Measurements from ENCODE around the gene BRD3.
A peak's percentile ranks its signal among the peaks of the same experiment; 100 is the strongest.
"Not testable (repeated sequence)": the region's sequence is repeated elsewhere in the genome, so short reads cannot be mapped to it uniquely, and the experiment has no call there.

The BRD3 gene

GRCh38 chr9:134067904-134068743, at the start of gene BRD3:
Gene BRD3 (minus strand): TSS chr9:134068026. CDS start chr9:134053477, 14,549 bp downstream.
- Histone ChIP-seq H3K36me3 (ENCODE audit: insufficient read depth, low read length) (no peaks in the 10 kb centered on the region), H3K9me3 (ENCODE audit: control insufficient read depth, insufficient read depth, low read length) (peaks cover 3% of the 10 kb centered on the region; the same call in 1 of the 2 replicates), H3K9ac (ENCODE audit: low read depth, low read length) (peak within 1 kb of the TSS; percentile 98), H3K4me1 (ENCODE audit: insufficient read depth, low read length) (peaks cover 10% of the 10 kb centered on the region)

DNA sequence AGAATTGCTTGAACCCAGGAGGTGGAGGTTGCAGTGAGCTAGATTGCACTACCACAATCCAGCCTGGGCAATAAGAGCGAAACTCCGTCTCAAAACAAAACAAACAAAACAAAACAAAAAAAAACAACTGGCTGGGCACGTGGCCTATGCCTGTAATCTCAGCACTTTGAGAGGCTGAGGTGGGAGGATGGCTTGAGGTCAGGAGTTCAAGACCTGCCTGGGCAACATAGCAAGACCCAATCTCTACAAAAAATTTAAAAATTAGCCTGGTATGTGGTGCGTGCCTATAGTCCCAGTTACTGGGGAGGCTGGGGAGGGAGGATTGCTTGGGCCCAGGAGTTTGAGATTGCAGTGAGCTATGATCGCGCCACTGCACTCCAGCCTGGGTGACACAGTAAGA, 44.7 kb upstream of the BRD3 start:
- Histone ChIP-seq H3K4me1 (ENCODE audit: insufficient read depth, low read length) (no peaks in the 10 kb centered on the region), H3K9me3 (ENCODE audit: control insufficient read depth, insufficient read depth, low read length) (no peaks in the 10 kb centered on the region), H3K36me3 (ENCODE audit: insufficient read depth, low read length) (no peaks in the 10 kb centered on the region), H3K9ac (ENCODE audit: low read depth, low read length) (no peak overlapping the region)

- H3K9me3 ChIP-seq (ENCODE audit: control insufficient read depth, insufficient read depth, low read length): no peaks in the 10 kb centered on the region
- no peaks in the 10 kb centered on the region for H3K36me3 ChIP-seq (ENCODE audit: insufficient read depth, low read length)
- H3K4me1 ChIP-seq (ENCODE audit: insufficient read depth, low read length): no peaks in the 10 kb centered on the region
- H3K9ac ChIP-seq (ENCODE audit: low read depth, low read length): no peak overlapping the region
Observed at GRCh38 chr9:134111064-134111463, 43.2 kb upstream of the BRD3 start.

GRCh38 chr9:134103391-134103998, 35.7 kb upstream of the BRD3 start:
- Histone ChIP-seq H3K9me3 (ENCODE audit: control insufficient read depth, insufficient read depth, low read length) (no peaks in the 10 kb centered on the region), H3K9ac (ENCODE audit: low read depth, low read length) (no peak overlapping the region), H3K36me3 (ENCODE audit: insufficient read depth, low read length) (no peaks in the 10 kb centered on the region), H3K4me1 (ENCODE audit: insufficient read depth, low read length) (no peaks in the 10 kb centered on the region)

- Histone ChIP-seq H3K9me3 (ENCODE audit: control insufficient read depth, insufficient read depth, low read length) (no peaks in the 10 kb centered on the region), H3K9ac (ENCODE audit: low read depth, low read length) (no peak overlapping the region), H3K4me1 (ENCODE audit: insufficient read depth, low read length) (no peaks in the 10 kb centered on the region), H3K36me3 (ENCODE audit: insufficient read depth, low read length) (no peaks in the 10 kb centered on the region)
Observed at GRCh38 chr9:134101623-134102149, 33.9 kb upstream of the BRD3 start.

- not testable (repeated sequence) for H3K9me3 ChIP-seq (ENCODE audit: control insufficient read depth, insufficient read depth, low read length); H3K4me1 ChIP-seq (ENCODE audit: insufficient read depth, low read length); H3K36me3 ChIP-seq (ENCODE audit: insufficient read depth, low read length); H3K9ac ChIP-seq (ENCODE audit: low read depth, low read length)
Observed at GRCh38 chr9:134101133-134101532, 33.3 kb upstream of the BRD3 start.

- no peak overlapping the region for H3K9ac ChIP-seq (ENCODE audit: low read depth, low read length)
Observed at GRCh38 chr9:134100040-134100439, 32.2 kb upstream of the BRD3 start.

GRCh38 chr9:134099123-134099761, 31.4 kb upstream of the BRD3 start:
- no peaks in the 10 kb centered on the region for H3K36me3 ChIP-seq (ENCODE audit: insufficient read depth, low read length)
- H3K9me3 ChIP-seq (ENCODE audit: control insufficient read depth, insufficient read depth, low read length): no peaks in the 10 kb centered on the region
- H3K9ac ChIP-seq (ENCODE audit: low read depth, low read length): no peak overlapping the region
- H3K4me1 ChIP-seq (ENCODE audit: insufficient read depth, low read length): no peaks in the 10 kb centered on the region

More at GRCh38 chr9:134100040-134100439, 32.2 kb upstream of the BRD3 start:
- H3K4me1 ChIP-seq (ENCODE audit: insufficient read depth, low read length): no peaks in the 10 kb centered on the region
- no peaks in the 10 kb centered on the region for H3K9me3 ChIP-seq (ENCODE audit: control insufficient read depth, insufficient read depth, low read length)
- no peaks in the 10 kb centered on the region for H3K36me3 ChIP-seq (ENCODE audit: insufficient read depth, low read length)

- Histone ChIP-seq H3K9ac (ENCODE audit: low read depth, low read length) (no peak overlapping the region), H3K9me3 (ENCODE audit: control insufficient read depth, insufficient read depth, low read length) (no peaks in the 10 kb centered on the region; the same call in 1 of the 2 replicates), H3K4me1 (ENCODE audit: insufficient read depth, low read length) (no peaks in the 10 kb centered on the region), H3K36me3 (ENCODE audit: insufficient read depth, low read length) (no peaks in the 10 kb centered on the region)
Observed at GRCh38 chr9:134089972-134090371, 22.1 kb upstream of the BRD3 start.

- Histone ChIP-seq H3K36me3 (ENCODE audit: insufficient read depth, low read length) (no peaks in the 10 kb centered on the region), H3K9ac (ENCODE audit: low read depth, low read length) (no peak overlapping the region), H3K4me1 (ENCODE audit: insufficient read depth, low read length) (no peaks in the 10 kb centered on the region), H3K9me3 (ENCODE audit: control insufficient read depth, insufficient read depth, low read length) (no peaks in the 10 kb centered on the region; the same call in 1 of the 2 replicates)
Observed at GRCh38 chr9:134088063-134088725, 20.4 kb upstream of the BRD3 start.

DNA sequence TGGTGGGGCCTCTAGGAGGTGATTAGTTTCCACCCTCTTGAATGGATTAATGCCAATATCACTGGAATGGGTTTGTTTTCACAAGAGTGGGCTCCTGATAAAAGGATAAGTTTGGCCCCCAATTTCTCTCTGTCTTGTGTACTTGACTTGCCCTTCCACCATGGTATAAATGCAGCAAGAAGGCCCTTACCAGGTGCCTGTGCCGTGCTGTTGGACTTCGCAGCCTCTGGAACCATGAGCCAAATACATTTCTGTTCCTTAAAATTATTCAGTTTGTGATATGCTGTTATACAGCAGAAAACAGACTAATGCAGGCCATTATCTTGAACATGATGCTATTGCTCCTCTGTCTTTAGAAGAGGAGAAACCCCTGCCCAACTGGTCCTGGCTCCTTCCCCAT, 17.8 kb upstream of the BRD3 start:
- Histone ChIP-seq H3K9ac (ENCODE audit: low read depth, low read length) (no peak overlapping the region), H3K36me3 (ENCODE audit: insufficient read depth, low read length) (no peaks in the 10 kb centered on the region), H3K9me3 (ENCODE audit: control insufficient read depth, insufficient read depth, low read length) (no peaks in the 10 kb centered on the region; the same call in 1 of the 2 replicates), H3K4me1 (ENCODE audit: insufficient read depth, low read length) (no peaks in the 10 kb centered on the region)

GRCh38 chr9:134083451-134083850, 15.6 kb upstream of the BRD3 start:
- Histone ChIP-seq H3K9ac (ENCODE audit: low read depth, low read length) (no peak overlapping the region), H3K4me1 (ENCODE audit: insufficient read depth, low read length) (no peaks in the 10 kb centered on the region), H3K36me3 (ENCODE audit: insufficient read depth, low read length) (no peaks in the 10 kb centered on the region), H3K9me3 (ENCODE audit: control insufficient read depth, insufficient read depth, low read length) (no peaks in the 10 kb centered on the region; the same call in 1 of the 2 replicates)

DNA sequence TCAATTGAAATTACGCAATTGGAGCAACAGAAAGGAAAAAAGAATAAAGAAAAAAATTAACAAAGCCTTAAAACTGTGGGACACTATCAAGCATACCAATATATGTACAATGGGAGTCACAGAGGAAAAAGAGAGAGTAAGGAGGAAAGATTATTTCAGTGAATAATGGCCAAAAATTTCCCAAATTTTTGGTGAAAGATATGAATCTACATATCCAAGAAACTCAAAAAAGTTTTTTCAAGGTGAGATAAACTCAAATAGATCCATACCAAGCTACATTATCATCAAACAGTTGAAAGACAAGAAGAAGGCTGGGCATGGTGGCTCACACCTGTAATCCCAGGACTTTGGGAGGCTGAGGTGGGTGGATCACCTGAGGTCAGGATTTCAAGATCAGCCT, 8.8 kb upstream of the BRD3 start:
- Histone ChIP-seq H3K36me3 (ENCODE audit: insufficient read depth, low read length) (no peaks in the 10 kb centered on the region), H3K4me1 (ENCODE audit: insufficient read depth, low read length) (no peaks in the 10 kb centered on the region), H3K9me3 (ENCODE audit: control insufficient read depth, insufficient read depth, low read length) (peaks cover 3% of the 10 kb centered on the region; the same call in 1 of the 2 replicates), H3K9ac (ENCODE audit: low read depth, low read length) (no peak overlapping the region)

DNA sequence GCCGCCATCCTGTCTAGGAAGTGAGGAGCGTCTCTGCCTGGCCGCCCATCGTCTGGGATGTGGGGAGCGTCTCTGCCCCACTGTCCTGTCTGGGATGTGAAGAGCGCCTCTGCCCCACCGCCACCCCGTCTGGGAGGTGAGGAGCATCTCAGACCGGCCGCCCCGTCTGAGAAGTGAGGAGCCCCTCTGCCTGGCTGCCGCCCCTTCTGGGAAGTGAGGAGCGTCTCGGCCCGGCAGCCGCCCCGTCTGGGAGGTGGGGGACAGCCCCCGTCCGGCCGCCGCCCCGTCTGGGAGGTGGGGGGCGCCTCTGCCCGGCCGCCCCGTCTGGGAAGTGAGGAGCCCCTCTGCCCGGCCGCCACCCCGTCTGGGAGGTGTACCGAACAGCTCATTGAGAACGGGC, 7.9 kb upstream of the BRD3 start:
- not testable (repeated sequence) for H3K9me3 ChIP-seq (ENCODE audit: control insufficient read depth, insufficient read depth, low read length); H3K4me1 ChIP-seq (ENCODE audit: insufficient read depth, low read length); H3K9ac ChIP-seq (ENCODE audit: low read depth, low read length); H3K36me3 ChIP-seq (ENCODE audit: insufficient read depth, low read length)

Data from ES-I3 (cell line).